IMR-90 (cell line): ENCODE data around the gene PPP1R15A. TPM values are rescaled to one million over a fixed set of nuclear protein-coding genes. Genes with fewer than 3 reads are reported as not detected.

ENCODE experiments used
- ATAC-seq: fragments of 200-7000 bp; cut with Tn5 transposase; 2 replicates; pipeline ENCODE4 v1.9.1; 2020; ENCODE audit warnings: low read depth, mild to moderate bottlenecking, moderate library complexity
- BruUV-seq: library from RNA; stranded (reverse); fragments of 400-500 nt; replicated peaks from 2 replicates; lab custom pipeline; 2021; lab: Mats Ljungman, UMichigan
- CTCF ChIA-PET: fragments of 300-600 bp; formaldehyde crosslinking; extraction: SDS; loops from one replicate; lab custom pipeline; 2021; ENCODE audit warnings: antibody characterized with exemption; lab: Yijun Ruan, JAX
- POLR2A ChIA-PET: fragments of 300-600 bp; sonication (Branson Sonifier 250); formaldehyde crosslinking; loops from one replicate; lab custom pipeline; 2022; ENCODE audit warnings: antibody characterized with exemption; ENCODE audit not compliant: unreplicated experiment; lab: Charles Lee
- DNase-seq: peaks from one replicate; pipeline ENCODE4 v3.0.0; 2013
- H2AFZ ChIP-seq: replicated peaks from 2 replicates; pipeline ENCODE3; 2013; ENCODE audit warnings: low read length, mild to moderate bottlenecking; ENCODE audit not compliant: poor library complexity
- H2AK5ac ChIP-seq: 2 replicates; pipeline ENCODE4 v1.6.1; 2013; ENCODE audit warnings: low read depth, low read length, inconsistent platforms
- H2AK9ac ChIP-seq: replicated peaks from 2 replicates; pipeline ENCODE3; 2013; ENCODE audit warnings: mild to moderate bottlenecking, low read depth, low read length, moderate library complexity; ENCODE audit not compliant: poor library complexity
- H2BK120ac ChIP-seq: 2 replicates; pipeline ENCODE4 v1.6.1; 2013; ENCODE audit warnings: low read depth, low read length, inconsistent platforms
- H2BK15ac ChIP-seq: 3 replicates; pipeline ENCODE4 v1.6.1; 2013; ENCODE audit warnings: low read depth, low read length, inconsistent platforms
- H2BK20ac ChIP-seq: 2 replicates; pipeline ENCODE4 v1.6.1; 2013; ENCODE audit warnings: low read depth, mild to moderate bottlenecking, inconsistent platforms, low read length, moderate library complexity
- H2BK5ac ChIP-seq: 2 replicates; pipeline ENCODE4 v1.6.1; 2013; ENCODE audit warnings: mild to moderate bottlenecking, low read depth, low read length, inconsistent platforms; ENCODE audit not compliant: poor library complexity, severe bottlenecking
- H3K14ac ChIP-seq: replicated peaks from 2 replicates; pipeline ENCODE4 v1.6.1; 2013; ENCODE audit warnings: low read depth, low read length, inconsistent platforms
- H3K18ac ChIP-seq: 2 replicates; pipeline ENCODE4 v1.6.1; 2013; ENCODE audit warnings: low read depth, low read length, control low read depth
- H3K23ac ChIP-seq: 2 replicates; pipeline ENCODE4 v1.6.1; 2013; ENCODE audit warnings: low read depth, low read length, inconsistent platforms
- H3K27ac ChIP-seq: 2 replicates; pipeline ENCODE4 v1.5.1; 2013; ENCODE audit warnings: mild to moderate bottlenecking, control low read depth, low read length; ENCODE audit not compliant: insufficient read depth
- H3K27me3 ChIP-seq: 2 replicates; pipeline ENCODE4 v1.6.1; 2013; ENCODE audit warnings: low read length; ENCODE audit not compliant: control insufficient read depth, insufficient read depth
- H3K36me3 ChIP-seq: 2 replicates; pipeline ENCODE4 v1.6.1; 2013; ENCODE audit warnings: low read length, mixed read lengths; ENCODE audit not compliant: control insufficient read depth, insufficient read depth
- H3K4ac ChIP-seq: 2 replicates; pipeline ENCODE4 v1.6.1; 2013; ENCODE audit warnings: low read depth, low read length, inconsistent platforms
- H3K4me1 ChIP-seq: 2 replicates; pipeline ENCODE4 v1.6.1; 2013; ENCODE audit warnings: low read length, mixed read lengths; ENCODE audit not compliant: control insufficient read depth, insufficient read depth
- H3K4me2 ChIP-seq: 2 replicates; pipeline ENCODE4 v1.6.1; 2013; ENCODE audit warnings: low read depth, mild to moderate bottlenecking, control low read depth, low read length, moderate library complexity
- H3K4me3 ChIP-seq: 2 replicates; pipeline ENCODE4 v1.5.1; 2013; ENCODE audit warnings: low read depth, mild to moderate bottlenecking, control low read depth, low read length, moderate library complexity; ENCODE audit not compliant: insufficient read depth
- H3K56ac ChIP-seq: 2 replicates; pipeline ENCODE4 v1.6.1; 2013; ENCODE audit warnings: low read length, inconsistent platforms; ENCODE audit not compliant: insufficient read depth; ENCODE audit errors: extremely low read depth
- H3K79me1 ChIP-seq, 2 experiments: 2 replicates each; pipeline ENCODE4 v1.6.1; 2013; ENCODE audit warnings: low read length in 2 of 2, inconsistent platforms in 1 of 2, low read depth in 1 of 2
- H3K9ac ChIP-seq: 2 replicates; pipeline ENCODE4 v1.6.1; 2013; ENCODE audit warnings: low read depth, low read length, control low read depth
- H3K9me1 ChIP-seq: 2 replicates; pipeline ENCODE4 v1.6.1; 2013; ENCODE audit warnings: low read length, inconsistent platforms; ENCODE audit not compliant: insufficient read depth
- H3K9me3 ChIP-seq: 2 replicates; pipeline ENCODE4 v1.6.1; 2013; ENCODE audit warnings: low read length; ENCODE audit not compliant: control insufficient read depth, insufficient read depth
- H4K20me1 ChIP-seq: 2 replicates; pipeline ENCODE4 v1.6.1; 2013; ENCODE audit warnings: low read length, inconsistent platforms; ENCODE audit not compliant: insufficient read depth
- H4K5ac ChIP-seq: 2 replicates; pipeline ENCODE4 v1.6.1; 2013; ENCODE audit warnings: mild to moderate bottlenecking, low read depth, low read length, control low read depth
- H4K8ac ChIP-seq, 2 experiments: 2 replicates each; pipeline ENCODE4 v1.6.1; 2013; ENCODE audit warnings: low read depth in 2 of 2, low read length in 2 of 2, control low read depth in 1 of 2, inconsistent platforms in 1 of 2
- H4K91ac ChIP-seq: 2 replicates; pipeline ENCODE4 v1.6.1; 2013; ENCODE audit warnings: low read depth, low read length, inconsistent platforms; ENCODE audit not compliant: insufficient read depth
- BHLHE40 ChIP-seq: fragments of 150-350 bp; IDR thresholded peaks from 2 replicates; pipeline ENCODE4 v1.6.1; 2016; ENCODE audit warnings: mild to moderate bottlenecking, low read depth, low read length
- CHD1 ChIP-seq: IDR thresholded peaks from 2 replicates; pipeline ENCODE4 v1.6.1; 2012; ENCODE audit warnings: low read depth, low read length, improper control_type of control experiment
- CTCF ChIP-seq: conservative IDR thresholded peaks from 2 replicates; pipeline ENCODE4 v1.5.1; 2012; ENCODE audit warnings: mild to moderate bottlenecking, low read depth, low read length, improper control_type of control experiment
- ELK1 ChIP-seq: fragments of 150-350 bp; IDR thresholded peaks from 2 replicates; pipeline ENCODE4 v1.6.1; 2016; ENCODE audit warnings: low read depth, mild to moderate bottlenecking, low read length, moderate library complexity, borderline replicate concordance
- FOS ChIP-seq: fragments of 150-350 bp; IDR thresholded peaks from 2 replicates; pipeline ENCODE4 v1.6.1; 2016; ENCODE audit warnings: low read depth, low read length
- MAFK ChIP-seq: IDR thresholded peaks from 2 replicates; pipeline ENCODE4 v1.6.1; 2012; ENCODE audit warnings: low read depth, low read length, improper control_type of control experiment
- MAZ ChIP-seq: IDR thresholded peaks from 2 replicates; pipeline ENCODE4 v1.6.1; 2012; ENCODE audit warnings: low read depth, mild to moderate bottlenecking, low read length, improper control_type of control experiment, moderate library complexity, borderline replicate concordance
- MXI1 ChIP-seq: IDR thresholded peaks from 2 replicates; pipeline ENCODE4 v1.6.1; 2012; ENCODE audit warnings: low read depth, mild to moderate bottlenecking, low read length, moderate library complexity, borderline replicate concordance
- NFE2L2 ChIP-seq: fragments of 150-350 bp; IDR thresholded peaks from 2 replicates; pipeline ENCODE4 v1.6.1; 2016; ENCODE audit warnings: low read depth, mild to moderate bottlenecking, low read length
- POLR2A ChIP-seq: IDR thresholded peaks from 2 replicates; pipeline ENCODE4 v1.6.1; 2012; ENCODE audit warnings: mild to moderate bottlenecking, low read depth, low read length
- RAD21 ChIP-seq: IDR thresholded peaks from 2 replicates; pipeline ENCODE4 v1.6.1; 2012; ENCODE audit warnings: low read length, improper control_type of control experiment
- RCOR1 ChIP-seq: IDR thresholded peaks from 2 replicates; pipeline ENCODE4 v1.6.1; 2012; ENCODE audit warnings: mild to moderate bottlenecking, low read length, improper control_type of control experiment; ENCODE audit not compliant: insufficient replicate concordance
- RFX5 ChIP-seq: IDR thresholded peaks from 2 replicates; pipeline ENCODE4 v1.8.0; 2012; ENCODE audit warnings: low read depth, mild to moderate bottlenecking, low read length, moderate library complexity
- SMC3 ChIP-seq: fragments of 150-350 bp; IDR thresholded peaks from 2 replicates; pipeline ENCODE4 v1.6.1; 2016; ENCODE audit warnings: low read depth, mild to moderate bottlenecking, antibody characterized with exemption, low read length, moderate library complexity
- USF2 ChIP-seq: fragments of 150-350 bp; IDR thresholded peaks from 2 replicates; pipeline ENCODE4 v1.6.1; 2017; ENCODE audit warnings: mild to moderate bottlenecking, antibody characterized with exemption, low read length, low read depth
- WGBS, 2 experiments: methylation state at CpG; one replicate each; pipeline versions ENCODE4 v1.1.5 to v1.1.7; 2013; ENCODE audit warnings: missing lambda C conversion rate in 2 of 2; ENCODE audit not compliant: insufficient read length in 1 of 2; ENCODE audit errors: extremely low coverage in 2 of 2; 5-methylcytosine and 5-hydroxymethylcytosine counted together
- dilution Hi-C: fragments of 300-500 bp; cut with HindIII; formaldehyde crosslinking; loops from one replicate; pipeline ENCODE4 v1.14.3; 2018; ENCODE audit warnings: low sequenced_read_pairs; ENCODE audit not compliant: unreplicated experiment
- in situ Hi-C: fragments of 300-500 bp; cut with MboI; formaldehyde crosslinking; loops from 3 replicates; pipeline ENCODE4 v1.14.3; 2019; ENCODE audit warnings: low sequenced_read_pairs, inconsistent platforms, mixed read lengths
- intact Hi-C: fragments of 100-400 bp; cut with micrococcal nuclease; formaldehyde crosslinking; loops from 2 replicates; pipeline ENCODE4 v1.10.0; 2022
- polyA plus RNA-seq, 3 experiments: library from polyadenylated mRNA; depleted of rRNA; stranded (reverse); fragments of >200 nt; gene quantifications; 2 replicates each; pipeline ENCODE4 v1.2.3, GENCODE V29; 2012; ENCODE audit warnings: low replicate concordance in 1 of 3
- total RNA-seq: library from RNA; depleted of rRNA; stranded (reverse); fragments of >200 nt; gene quantifications from 2 replicates; pipeline ENCODE4 v1.2.3, GENCODE V29; 2012

The PPP1R15A gene
- total and polyA plus RNA-seq, 2 of the 4 experiments (the other 2 are of a cell fraction): 26.7 to 87.7 TPM

GRCh38 chr19:48835734-48836088, 36.5 kb upstream of the PPP1R15A start:
- DNase-seq (peak; percentile 71), ATAC-seq (peak; percentile 78)
- Histone ChIP-seq H4K5ac (peak overlapping the region; percentile 81), H3K27me3 (no peaks in the 10 kb centered on the region), H3K4me3 (peak overlapping the region; percentile 25), H3K4me1 (peaks cover 12% of the 10 kb centered on the region), H3K56ac (no peak overlapping the region), H3K9me3 (no peaks in the 10 kb centered on the region), H3K18ac (peak overlapping the region; percentile 19; the same call in 1 of the 2 replicates), H3K9ac (0 out of 2 replicates have a peak overlapping the region, but pooled peaks have one; percentile 2), H3K79me1 (0 out of 4 replicates have a peak, but pooled peaks cover 0 to 4% of the 10 kb centered on the region in 2 experiments), H3K23ac (peak overlapping the region; percentile 73; the same call in 1 of the 2 replicates), H4K8ac (peak overlapping the region in 1 of 2 experiments; percentile 87; a peak in 1 of 4 replicates), H4K20me1 (no peaks in the 10 kb centered on the region), H3K27ac (peak overlapping the region; percentile 12; the same call in 1 of the 2 replicates), H3K4me2 (peak overlapping the region; percentile 79), H2BK20ac (peak overlapping the region; percentile 71; the same call in 1 of the 2 replicates), H3K14ac (peak overlapping the region; percentile 90), H4K91ac (0 out of 2 replicates have a peak overlapping the region, but pooled peaks have one; percentile 42), H2AK5ac (no peak overlapping the region), H2BK5ac (peak overlapping the region; percentile 45), H2AFZ (peak overlapping the region; percentile 81), H3K36me3 (peaks cover 12% of the 10 kb centered on the region), H2BK15ac (no peak overlapping the region), H3K9me1 (no peaks in the 10 kb centered on the region), H3K4ac (peak overlapping the region; percentile 88), H2BK120ac (peak overlapping the region; percentile 57; the same call in 1 of the 2 replicates), H2AK9ac (peak overlapping the region; percentile 89)
- in situ Hi-C loops: loop anchor here (5.0 to 10.0 kb wide), 2 partner anchors 43 to 191 kb away; partner anchors contain the start of gene CA11
- CTCF ChIA-PET: interaction anchor here (1.0 to 2.0 kb wide), 4 partner anchors 24 to 156 kb away, joined by 3 to 14 read pairs (median 6); partner anchors contain the start of gene BCAT2
- 12% methylated on average over 9 of the region's 12 CpGs; no CpG with 5 or more reads in 1 of the 2 experiments for WGBS, 2 experiments
- dilution Hi-C loops: no loop called here
- intact Hi-C loops: loop anchor here (1.0 kb wide), 1 partner anchor 40 kb away; no protein-coding TSS in a partner anchor
- no TSS peak for BruUV-seq
- POLR2A ChIA-PET: no interaction called here
- no peak for TF ChIP-seq MXI1
- TF ChIP-seq ELK1: no peak
- peak; percentile 61; the same call in 1 of the 2 replicates for TF ChIP-seq MAZ
- TF ChIP-seq SMC3: peak; percentile 77
- no peak for TF ChIP-seq RFX5
- TF ChIP-seq USF2: peak; percentile 89
- TF ChIP-seq RAD21: peak; percentile 87
- TF ChIP-seq FOS: no peak
- peak; percentile 56; the same call in 1 of the 2 replicates for TF ChIP-seq BHLHE40
- TF ChIP-seq CHD1: no peak
- no peak for TF ChIP-seq RCOR1
- TF ChIP-seq POLR2A: no peak
- TF ChIP-seq MAFK: no peak
- no peak for TF ChIP-seq NFE2L2
- TF ChIP-seq CTCF: peak; percentile 89
